Measurements from ENCODE around the gene RBM28. TPM values are rescaled to one million over a fixed set of nuclear protein-coding genes. Genes with fewer than 3 reads are reported as not detected.

The RBM28 gene
- total RNA-seq, 1 donor from 2014 or later = 56.7 TPM

DNA sequence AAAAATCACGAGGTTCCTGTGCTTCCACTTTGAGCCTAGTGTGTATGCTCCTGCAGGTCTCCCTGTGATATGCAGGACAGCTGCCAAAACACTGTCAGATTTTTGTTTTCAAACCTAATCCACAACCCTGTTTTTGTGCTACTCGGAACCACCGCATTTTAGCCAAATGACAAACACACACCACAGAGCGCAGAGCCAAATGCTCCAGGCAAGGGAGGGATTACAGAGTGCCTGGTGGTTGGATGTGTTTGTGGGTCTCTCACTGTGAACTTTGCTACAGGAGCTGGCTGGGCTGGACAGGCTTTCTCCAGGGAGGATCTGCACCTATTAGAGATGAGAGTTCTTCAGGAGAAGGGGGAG is 5.7 kb upstream of the RBM28 start:
- TF ChIP-seq, protein P1, sequence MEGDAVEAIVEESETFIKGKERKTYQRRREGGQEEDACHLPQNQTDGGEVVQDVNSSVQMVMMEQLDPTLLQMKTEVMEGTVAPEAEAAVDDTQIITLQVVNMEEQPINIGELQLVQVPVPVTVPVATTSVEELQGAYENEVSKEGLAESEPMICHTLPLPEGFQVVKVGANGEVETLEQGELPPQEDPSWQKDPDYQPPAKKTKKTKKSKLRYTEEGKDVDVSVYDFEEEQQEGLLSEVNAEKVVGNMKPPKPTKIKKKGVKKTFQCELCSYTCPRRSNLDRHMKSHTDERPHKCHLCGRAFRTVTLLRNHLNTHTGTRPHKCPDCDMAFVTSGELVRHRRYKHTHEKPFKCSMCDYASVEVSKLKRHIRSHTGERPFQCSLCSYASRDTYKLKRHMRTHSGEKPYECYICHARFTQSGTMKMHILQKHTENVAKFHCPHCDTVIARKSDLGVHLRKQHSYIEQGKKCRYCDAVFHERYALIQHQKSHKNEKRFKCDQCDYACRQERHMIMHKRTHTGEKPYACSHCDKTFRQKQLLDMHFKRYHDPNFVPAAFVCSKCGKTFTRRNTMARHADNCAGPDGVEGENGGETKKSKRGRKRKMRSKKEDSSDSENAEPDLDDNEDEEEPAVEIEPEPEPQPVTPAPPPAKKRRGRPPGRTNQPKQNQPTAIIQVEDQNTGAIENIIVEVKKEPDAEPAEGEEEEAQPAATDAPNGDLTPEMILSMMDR (IDR thresholded peaks at IDR 0.05; ENCODE audit: unreplicated experiment) = no peak
- no peak for DNase-seq (ENCODE audit: low spot score, unreplicated experiment)
- Mint-ChIP-seq H3K27ac (no peak overlapping the region), H3K27me3 (peaks cover 56% of the 10 kb centered on the region), H3K4me1 (ENCODE audit: low read depth) (no peaks in the 10 kb centered on the region), H3K36me3 (ENCODE audit: insufficient read depth) (no peaks in the 10 kb centered on the region), H3K9me3 (ENCODE audit: low read depth) (no peaks in the 10 kb centered on the region), H3K4me3 (ENCODE audit: low read depth) (no peak overlapping the region)

DNA sequence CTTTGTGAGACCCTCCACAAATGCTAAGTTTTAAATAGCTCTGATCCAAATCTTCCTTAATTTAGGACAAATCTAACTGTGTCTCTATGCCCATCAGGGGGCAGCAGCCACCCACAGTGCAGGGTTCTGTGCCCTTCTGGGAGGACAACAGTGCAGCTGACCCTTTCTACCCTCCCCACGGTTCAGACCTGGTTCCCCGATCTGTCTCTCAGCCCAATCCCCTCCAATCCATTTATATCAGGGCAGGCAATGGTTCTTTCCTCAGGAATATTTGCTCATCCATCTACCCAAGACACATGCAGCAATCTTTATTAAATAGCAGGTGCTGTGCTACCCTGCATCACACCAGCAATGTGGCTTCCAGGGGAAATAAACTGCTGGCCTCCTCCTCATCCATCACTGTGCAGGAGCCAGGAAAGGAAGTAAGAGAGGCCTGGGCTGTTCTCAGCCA is 4.0 kb upstream of the RBM28 start:
- peaks cover 39% of the 10 kb centered on the region for H3K27me3 Mint-ChIP-seq
- TF ChIP-seq, protein P1 (IDR thresholded peaks at IDR 0.05; ENCODE audit: unreplicated experiment) = peak; percentile 65
- H3K36me3 Mint-ChIP-seq (ENCODE audit: insufficient read depth) = no peaks in the 10 kb centered on the region

DNA sequence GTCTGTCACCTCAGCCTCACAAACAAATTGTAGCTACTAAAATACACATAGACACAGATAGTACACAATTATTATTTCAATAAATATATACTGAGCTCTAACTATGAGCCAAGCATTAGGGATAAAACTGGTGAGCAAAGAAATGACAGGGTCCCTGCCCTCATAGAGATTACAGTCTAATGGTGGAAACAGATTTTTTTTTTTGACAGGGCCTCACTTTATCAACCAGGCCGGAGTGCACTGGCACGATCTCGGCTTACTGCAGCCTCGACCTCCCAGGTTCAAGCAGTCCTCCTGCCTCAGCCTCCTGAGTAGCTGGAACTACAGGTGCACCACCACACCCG is 695 bp upstream of the RBM28 start:
- no peaks in the 10 kb centered on the region for H3K36me3 Mint-ChIP-seq (ENCODE audit: insufficient read depth)
- DNase-seq (ENCODE audit: low spot score, unreplicated experiment) = no peak
- no peaks in the 10 kb centered on the region for H3K9me3 Mint-ChIP-seq (ENCODE audit: low read depth)
- H3K4me1 Mint-ChIP-seq (ENCODE audit: low read depth) = peaks cover 14% of the 10 kb centered on the region
- peak overlapping the region; percentile 62 for H3K4me3 Mint-ChIP-seq (ENCODE audit: low read depth)
- no peak overlapping the region for H3K27ac Mint-ChIP-seq
- TF ChIP-seq, protein P1 (IDR thresholded peaks at IDR 0.05; ENCODE audit: unreplicated experiment) = no peak
- peaks cover 21% of the 10 kb centered on the region for H3K27me3 Mint-ChIP-seq

More for the DNA sequence above, 4.0 kb upstream of the RBM28 start:
- no peak for DNase-seq (ENCODE audit: low spot score, unreplicated experiment)
- H3K4me3 Mint-ChIP-seq (ENCODE audit: low read depth) = no peak overlapping the region
- no peak overlapping the region for H3K27ac Mint-ChIP-seq
- peaks cover 6% of the 10 kb centered on the region for H3K4me1 Mint-ChIP-seq (ENCODE audit: low read depth)
- H3K9me3 Mint-ChIP-seq (ENCODE audit: low read depth) = no peaks in the 10 kb centered on the region

DNA sequence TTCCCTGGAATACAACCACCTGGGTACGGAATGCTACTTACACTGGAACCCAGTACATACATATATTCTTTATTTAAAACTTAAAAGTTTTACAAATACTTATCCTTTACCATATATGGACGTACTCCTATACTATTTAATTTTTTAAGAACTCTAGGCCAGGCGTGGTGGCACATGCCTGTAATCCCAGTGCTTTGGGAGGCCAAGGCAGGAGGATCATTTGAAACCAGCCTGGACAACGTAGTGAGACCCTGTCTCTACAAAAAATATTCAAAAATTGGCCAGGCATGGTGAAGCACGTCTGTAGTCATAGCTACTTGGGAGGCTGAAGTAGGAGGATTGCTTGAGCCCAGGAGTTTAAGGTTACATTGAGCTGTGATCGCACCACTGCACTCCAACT is 2.0 kb downstream of the RBM28 start:
- Mint-ChIP-seq H3K4me1 (ENCODE audit: low read depth) (peaks cover 14% of the 10 kb centered on the region), H3K27me3 (no peaks in the 10 kb centered on the region), H3K27ac (no peak overlapping the region), H3K9me3 (ENCODE audit: low read depth) (no peaks in the 10 kb centered on the region), H3K4me3 (ENCODE audit: low read depth) (peak overlapping the region; percentile 96), H3K36me3 (ENCODE audit: insufficient read depth) (peaks cover 10% of the 10 kb centered on the region)
- TF ChIP-seq, protein P1 (IDR thresholded peaks at IDR 0.05; ENCODE audit: unreplicated experiment) = no peak
- DNase-seq (ENCODE audit: low spot score, unreplicated experiment) = no peak

DNA sequence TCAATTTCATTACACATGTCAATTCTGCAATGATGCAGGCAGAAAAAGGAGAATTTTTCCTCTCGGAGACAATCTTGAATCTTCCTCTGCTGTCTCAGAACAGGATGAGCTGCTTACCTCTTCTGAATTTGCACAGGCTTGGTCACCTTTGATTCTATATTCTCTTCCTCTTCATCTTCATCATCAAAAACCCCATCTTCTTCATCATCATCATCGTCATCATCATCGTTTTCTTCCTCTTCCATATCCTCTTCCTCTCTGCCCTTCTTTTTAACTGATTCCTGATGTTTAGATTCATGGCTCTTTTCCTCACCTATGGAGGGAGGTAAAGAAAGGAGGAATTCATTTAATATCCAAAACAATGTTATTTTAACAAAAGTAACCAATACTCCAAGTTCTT is 8.0 kb downstream of the RBM28 start:
- Mint-ChIP-seq H3K4me1 (ENCODE audit: low read depth) (no peaks in the 10 kb centered on the region), H3K4me3 (ENCODE audit: low read depth) (no peak overlapping the region), H3K27me3 (no peaks in the 10 kb centered on the region), H3K9me3 (ENCODE audit: low read depth) (no peaks in the 10 kb centered on the region), H3K27ac (no peak overlapping the region), H3K36me3 (ENCODE audit: insufficient read depth) (peaks cover 24% of the 10 kb centered on the region)
- TF ChIP-seq, protein P1 (IDR thresholded peaks at IDR 0.05; ENCODE audit: unreplicated experiment) = no peak
- no peak for DNase-seq (ENCODE audit: low spot score, unreplicated experiment)
